ENCODE results near the gene PLG.

GRCh38 chr6:160782228-160782627 lies 80.2 kb downstream of the PLG start:
- TF ChIP-seq CTCF (IDR thresholded peaks at IDR 0.05; ENCODE audit: insufficient read depth, low read length, poor library complexity, severe bottlenecking) (no peak), EZH2phosphoT487 (conservative IDR thresholded peaks at IDR 0.05; ENCODE audit: low read length) (no peak)
